ENCODE measurements around the gene PDE1A.

- TF ChIP-seq, protein P1, sequence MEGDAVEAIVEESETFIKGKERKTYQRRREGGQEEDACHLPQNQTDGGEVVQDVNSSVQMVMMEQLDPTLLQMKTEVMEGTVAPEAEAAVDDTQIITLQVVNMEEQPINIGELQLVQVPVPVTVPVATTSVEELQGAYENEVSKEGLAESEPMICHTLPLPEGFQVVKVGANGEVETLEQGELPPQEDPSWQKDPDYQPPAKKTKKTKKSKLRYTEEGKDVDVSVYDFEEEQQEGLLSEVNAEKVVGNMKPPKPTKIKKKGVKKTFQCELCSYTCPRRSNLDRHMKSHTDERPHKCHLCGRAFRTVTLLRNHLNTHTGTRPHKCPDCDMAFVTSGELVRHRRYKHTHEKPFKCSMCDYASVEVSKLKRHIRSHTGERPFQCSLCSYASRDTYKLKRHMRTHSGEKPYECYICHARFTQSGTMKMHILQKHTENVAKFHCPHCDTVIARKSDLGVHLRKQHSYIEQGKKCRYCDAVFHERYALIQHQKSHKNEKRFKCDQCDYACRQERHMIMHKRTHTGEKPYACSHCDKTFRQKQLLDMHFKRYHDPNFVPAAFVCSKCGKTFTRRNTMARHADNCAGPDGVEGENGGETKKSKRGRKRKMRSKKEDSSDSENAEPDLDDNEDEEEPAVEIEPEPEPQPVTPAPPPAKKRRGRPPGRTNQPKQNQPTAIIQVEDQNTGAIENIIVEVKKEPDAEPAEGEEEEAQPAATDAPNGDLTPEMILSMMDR (conservative IDR thresholded peaks at IDR 0.05; ENCODE audit: low read length): no peak
- no peak for TF ChIP-seq EZH2phosphoT487 (IDR thresholded peaks at IDR 0.05; ENCODE audit: borderline replicate concordance)
Measured at GRCh38 chr2:182319556-182320505, 107.0 kb downstream of the PDE1A start.

All from Loucy (cell line).